LoVo (cell line): Measurements from ENCODE around the gene GRIN2D.
A peak's percentile ranks its signal among the peaks of the same experiment; 100 is the strongest.
"Not testable (repeated sequence)": the region's sequence is repeated elsewhere in the genome, so short reads cannot be mapped to it uniquely, and the experiment has no call there.

Experiments used
- DNase-seq: peaks from one replicate; pipeline ENCODE4 v3.0.0-alpha.2; 2016; ENCODE audit warnings: low spot score

Gene GRIN2D

DNA sequence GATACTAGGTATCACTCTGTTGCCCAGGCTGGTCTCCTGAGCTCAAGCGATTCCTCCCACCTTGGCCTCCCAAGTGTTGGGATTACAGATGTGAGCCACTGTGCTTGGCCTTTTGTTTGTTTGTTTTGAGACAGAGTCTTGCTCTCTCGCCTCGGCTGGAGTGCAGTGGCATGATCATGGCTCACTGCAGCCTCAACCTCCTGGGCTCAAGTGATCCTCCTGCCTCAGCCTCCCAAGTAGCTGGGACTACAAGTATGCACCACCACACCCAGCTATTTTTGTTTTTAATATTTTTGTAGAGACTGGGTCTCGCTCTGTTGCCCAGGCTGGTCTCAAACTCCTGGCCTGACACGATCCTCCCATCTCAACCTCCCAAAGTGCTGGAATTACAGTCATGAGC is 21.7 kb upstream of the GRIN2D start:
- DNase-seq = not testable (repeated sequence)

DNA sequence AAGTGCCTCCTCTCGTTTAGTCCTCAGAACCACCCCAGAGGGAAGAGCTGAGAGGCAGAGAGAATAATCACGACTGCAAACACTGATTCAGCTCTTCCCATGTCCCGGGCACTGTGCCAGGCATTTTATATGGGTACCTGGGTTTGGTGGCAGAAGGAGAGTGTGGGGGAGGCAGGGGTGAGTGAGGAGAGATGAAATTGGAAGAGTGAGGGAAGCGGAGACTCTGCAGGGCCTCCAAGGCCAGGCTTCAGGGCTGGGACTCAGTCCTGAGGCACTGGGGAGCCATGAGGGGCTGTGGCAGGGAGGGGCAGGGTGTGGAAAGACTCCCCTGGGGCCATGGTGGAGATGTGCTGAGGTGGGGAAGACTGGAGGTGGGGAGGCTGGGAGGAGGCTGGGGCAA is 20.6 kb upstream of the GRIN2D start:
- DNase-seq = no peak

DNA sequence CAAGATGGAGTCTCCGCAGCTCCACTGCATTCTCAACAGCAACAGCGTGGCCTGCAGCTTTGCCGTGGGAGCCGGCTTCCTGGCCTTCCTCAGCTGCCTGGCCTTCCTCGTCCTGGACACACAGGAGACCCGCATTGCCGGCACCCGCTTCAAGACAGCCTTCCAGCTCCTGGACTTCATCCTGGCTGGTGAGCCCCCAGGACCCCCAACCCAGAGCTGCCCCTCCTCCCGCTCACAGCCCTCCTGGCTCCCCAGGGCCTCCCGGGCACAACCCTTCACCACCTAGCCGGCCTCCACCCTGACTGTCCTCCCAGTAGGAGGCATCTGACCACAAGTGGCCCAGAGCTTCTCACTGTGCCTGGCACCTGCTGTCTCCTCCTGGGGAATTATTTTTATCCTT is 19.9 kb upstream of the GRIN2D start:
- no peak for DNase-seq

DNA sequence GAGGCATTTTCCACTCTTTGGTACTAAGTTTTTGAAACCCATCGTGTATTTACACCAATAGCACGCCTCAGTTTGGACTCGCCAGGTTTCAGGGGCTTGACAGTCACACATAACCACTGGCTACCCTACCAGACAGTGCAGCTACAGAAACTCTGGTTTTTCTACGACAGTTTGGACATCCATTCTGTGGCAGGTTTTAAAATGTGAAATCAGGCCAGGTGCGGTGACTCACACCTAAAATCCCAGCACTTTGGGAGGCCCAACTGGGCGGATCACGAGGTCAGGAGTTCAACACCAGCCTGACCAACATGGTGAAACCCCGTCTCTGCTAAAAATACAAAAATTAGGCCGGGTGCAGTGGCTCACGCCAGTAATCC is 15.3 kb upstream of the GRIN2D start:
- DNase-seq = no peak

DNA sequence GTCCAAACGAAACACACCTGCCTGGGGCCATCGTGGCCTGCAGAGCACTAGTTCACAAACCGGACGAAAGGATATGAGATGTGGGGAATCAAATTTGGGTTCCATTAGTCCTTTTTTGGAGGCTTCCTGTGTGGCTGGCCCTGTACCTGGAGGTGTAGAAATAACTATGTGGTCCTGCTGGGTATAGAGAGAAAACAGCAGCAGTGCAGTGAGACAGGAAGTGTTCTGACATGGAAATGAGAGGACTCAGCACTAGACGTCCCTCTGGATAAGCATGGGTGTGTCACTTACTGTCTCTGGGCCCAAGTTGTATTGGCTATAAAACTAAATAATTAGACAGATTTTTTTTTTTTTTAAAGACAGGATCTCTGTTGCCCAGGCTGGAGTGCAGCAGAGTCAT is 14.4 kb upstream of the GRIN2D start:
- DNase-seq = no peak

DNA sequence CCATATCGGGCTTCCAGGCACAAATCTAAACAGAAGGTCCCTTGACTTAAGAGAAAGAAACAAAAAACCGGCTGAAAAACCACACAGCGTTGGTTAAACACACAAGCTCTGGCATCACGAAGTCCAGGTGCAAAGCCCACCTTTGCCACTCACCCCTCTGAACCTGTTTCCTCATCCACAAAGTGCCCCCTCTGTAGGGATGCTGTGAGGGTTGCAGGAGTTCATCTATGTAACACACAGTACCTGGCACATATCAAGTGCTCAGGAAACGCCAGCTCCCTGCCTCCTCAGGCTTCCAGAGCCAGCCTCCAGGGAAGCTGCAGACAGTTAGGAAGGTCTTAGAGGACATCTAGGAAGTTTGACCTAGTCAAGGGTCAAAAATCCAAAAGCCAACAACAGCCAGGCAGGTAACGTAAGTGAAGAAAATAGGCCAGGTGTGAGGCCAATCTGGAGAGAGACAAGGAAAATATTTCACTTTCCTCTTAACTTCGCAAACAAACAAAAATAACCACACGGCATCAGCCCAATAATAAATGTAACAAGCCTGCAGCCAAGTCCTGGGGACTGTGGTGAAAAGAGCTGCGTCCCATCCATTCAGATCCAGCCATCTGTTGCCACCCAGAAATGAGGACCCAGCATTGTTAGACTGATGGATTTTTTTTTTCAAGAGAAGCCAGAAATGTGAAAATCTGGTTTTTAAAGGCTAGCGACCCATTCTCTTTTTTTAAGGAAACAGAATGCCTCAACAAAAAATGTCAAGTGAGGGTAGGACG is 12.1 kb upstream of the GRIN2D start:
- no peak for DNase-seq

DNA sequence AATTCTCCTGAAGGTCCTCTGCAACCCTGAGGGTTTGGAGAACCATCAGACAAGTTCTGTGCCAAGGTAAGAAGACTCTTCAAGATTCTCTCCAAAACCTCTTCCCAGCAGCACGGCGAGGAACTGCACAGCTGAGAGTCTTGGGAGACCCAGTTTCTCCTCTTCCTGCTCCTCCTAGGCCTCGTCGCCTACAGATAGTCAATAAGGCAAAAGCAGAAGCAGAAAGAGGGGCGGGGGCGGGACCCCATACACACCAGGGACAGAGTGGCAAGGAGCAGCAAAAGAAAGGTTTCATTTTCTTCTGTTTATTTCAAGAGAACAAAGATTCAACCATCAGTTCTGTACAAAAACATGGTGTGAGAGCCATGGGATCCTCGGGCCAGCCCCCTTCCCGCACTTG is 11.2 kb upstream of the GRIN2D start:
- DNase-seq = no peak

DNA sequence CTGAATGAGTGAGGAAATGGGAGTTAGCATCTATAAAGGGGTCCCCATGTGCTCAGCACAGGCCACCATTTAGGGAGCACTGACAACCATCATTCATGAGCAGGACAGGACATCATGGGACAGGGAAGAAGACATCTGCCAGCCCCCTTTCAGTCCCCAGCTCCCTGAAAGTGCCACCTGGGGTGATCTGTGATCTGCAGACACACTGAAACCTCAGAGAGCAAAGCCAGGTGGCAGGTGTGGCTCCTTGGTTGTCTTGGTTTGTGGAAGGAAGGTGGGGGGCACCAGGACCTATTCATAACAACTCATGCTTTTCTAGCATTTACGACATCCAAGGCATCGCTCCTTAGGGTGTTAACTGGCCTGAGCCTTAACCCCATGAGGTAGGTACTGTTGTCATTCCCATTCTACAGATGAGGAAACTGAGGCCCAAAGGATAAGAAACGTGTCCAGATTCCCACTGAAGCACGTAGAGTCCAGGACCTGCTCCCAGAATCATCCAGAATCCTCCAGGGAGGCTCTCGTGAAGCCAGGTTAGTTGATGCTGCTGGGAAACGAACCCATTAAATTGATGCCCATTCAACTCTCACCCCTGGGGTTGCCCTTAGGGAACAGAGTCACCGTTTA is 7.9 kb upstream of the GRIN2D start:
- DNase-seq = no peak

DNA sequence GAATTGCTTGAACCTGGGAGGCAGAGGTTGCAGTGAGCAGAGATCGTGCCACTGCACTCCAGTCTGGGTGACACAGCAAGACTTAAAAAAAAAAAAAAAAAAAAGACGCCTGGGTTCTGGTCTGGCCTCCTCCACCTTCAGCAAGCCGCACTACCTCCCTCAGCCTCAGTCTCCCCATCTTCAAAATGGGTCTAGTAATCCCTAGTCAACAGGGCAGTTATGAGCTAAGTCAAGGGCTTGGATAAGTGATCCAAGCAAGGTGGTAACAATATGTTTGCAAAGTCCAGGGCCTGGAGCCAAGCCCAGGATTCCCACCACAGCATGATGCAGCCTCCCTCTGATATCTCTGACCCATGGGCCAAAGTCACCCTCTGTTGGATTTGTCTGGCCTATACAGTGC is 6.5 kb upstream of the GRIN2D start:
- no peak for DNase-seq

DNA sequence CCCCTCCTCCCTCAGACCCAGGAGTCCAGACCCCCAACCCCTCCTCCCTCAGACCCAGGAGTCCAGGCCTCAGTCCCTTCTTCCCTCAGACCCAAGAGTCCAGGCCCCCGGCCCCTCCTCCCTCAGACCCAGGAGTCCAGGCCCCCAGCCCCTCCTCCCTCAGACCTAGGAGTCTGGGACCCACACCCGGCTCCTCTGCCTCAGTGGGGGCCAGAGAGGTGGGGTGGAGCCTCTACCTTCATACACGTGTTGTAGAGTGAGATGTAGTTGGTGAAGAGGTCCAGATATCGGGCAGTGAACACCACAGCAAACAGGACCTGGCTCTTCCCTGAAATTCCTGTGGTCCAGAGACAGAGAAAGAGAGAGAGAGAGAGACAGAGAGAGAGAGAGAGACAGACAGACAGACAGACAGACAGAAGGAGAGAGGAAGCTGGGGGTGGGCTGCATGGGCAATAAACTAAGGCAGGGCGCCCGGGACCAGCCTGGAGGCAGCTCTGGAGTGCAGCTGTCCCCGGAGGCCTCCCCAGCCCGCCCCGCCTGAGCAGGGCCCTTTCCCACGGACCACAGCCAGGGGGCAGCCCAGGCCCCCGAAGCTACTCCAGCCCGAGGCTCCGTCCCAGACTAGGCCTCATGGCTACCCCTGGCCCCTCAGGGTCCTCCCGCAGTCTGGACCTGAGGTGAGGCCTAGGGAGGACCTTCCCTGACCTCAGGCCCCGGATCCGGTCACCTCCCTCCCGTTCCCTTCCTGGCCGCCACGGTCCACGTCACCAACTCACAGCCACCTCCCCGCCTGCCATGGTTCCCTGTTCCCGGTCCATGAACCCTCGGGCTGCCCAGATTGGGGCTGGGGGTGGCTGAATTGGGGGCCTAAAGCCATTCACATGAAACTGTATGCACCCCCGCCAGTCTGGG is 3.0 kb upstream of the GRIN2D start:
- peak; percentile 44 for DNase-seq

DNA sequence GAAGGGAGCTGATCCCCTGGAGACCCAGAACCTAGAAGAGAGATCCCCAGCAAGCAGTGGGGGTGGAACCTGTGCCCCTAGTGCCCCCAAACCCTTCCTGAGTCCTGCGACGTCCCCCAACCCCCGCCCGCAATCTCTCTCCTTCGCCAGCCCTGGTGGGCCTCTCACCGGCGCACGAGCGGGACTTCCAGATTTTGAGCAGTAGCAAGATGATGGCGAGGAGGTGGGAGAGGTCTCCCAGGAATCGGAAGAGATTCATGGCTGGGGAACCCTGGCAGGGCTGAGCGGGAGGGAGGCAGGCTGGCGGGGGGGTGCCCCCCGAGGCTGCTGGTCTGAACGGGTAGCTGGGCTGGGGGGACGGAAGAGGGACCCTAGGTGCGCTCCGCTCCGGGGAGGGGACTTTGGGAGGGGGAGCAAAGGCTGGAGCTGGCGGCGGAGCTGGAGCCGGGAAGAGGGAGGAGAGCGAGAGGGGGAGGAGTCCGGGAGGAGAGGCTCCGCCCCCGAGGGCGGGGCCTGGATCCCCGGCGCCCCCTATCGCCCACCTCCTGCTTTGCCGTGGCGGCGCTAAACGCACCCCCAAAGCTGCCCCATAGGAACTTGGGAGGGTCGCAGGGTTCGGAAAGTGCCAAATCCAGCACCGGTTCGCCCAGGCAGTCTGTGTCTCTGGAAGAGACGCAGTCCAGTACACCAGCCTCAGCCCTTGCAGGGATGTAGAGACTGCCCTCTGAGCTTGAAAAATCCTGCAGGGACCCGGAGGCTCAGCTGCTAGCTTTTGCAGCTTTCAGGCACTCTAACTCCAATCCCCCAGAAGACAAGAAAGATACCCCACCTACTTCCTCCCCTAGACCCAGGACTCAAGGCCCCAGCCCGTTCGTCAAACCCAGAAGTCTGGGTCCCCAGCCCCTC is 2.1 kb upstream of the GRIN2D start, which contains the start of gene KDELR1:
KDELR1 (minus strand) TSS at position 452 of the 906 bp plus-strand sequence; CDS start at position 259, 193 bp downstream.
- peak; percentile 83 for DNase-seq

DNA sequence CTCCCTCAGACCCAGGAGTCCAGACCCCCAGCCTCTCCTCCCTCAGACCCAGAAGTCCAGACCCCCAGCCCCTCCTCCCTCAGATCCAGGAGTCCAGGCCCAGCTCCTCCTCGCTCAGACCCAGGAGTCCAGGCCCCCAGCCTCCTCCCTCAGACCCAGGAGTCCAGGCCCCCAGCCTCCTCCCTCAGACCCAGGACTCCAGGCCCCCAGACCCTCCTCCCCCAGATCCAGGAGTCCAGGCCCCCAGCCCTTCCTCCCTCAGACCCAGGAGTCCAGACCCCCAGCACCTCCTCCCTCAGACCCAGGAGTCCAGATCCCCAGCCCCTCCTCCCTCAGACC is 1.5 kb upstream of the GRIN2D start:
- not testable (repeated sequence) for DNase-seq

DNA sequence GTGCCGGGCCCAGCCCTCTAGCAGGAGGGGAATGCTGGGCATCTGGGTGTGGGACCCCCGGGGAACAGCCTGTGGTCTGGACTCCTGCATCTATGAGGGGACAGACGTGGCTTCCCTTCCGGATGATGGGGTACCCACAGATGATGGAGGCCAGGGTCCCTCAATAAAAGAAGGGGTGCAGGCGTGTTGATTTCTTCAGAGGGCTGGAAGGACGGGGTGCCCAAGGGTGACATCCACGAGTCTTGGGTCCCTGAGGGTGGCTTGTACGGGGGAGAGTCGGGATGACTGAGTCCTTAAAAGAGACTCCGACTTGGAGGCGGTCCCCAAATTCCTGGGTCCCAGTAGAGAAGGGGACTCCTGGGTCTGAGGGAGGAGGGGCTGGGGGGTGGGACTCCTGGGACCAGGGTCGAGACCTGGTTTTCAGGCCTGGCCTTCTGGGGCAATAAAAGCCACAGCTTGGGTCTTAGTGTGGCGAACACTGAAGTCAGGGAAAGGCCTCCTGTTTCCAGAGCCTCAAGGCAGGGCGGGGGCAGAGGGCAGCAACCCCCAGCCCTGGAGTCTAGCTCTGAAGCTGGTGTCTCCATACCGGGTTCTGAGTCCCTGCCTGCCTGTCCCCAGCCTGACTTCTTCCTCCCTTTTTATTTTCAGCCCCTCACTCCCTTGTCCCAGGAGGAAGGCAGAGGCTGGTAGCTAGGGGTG is 459 bp upstream of the GRIN2D start:
- DNase-seq = no peak

DNA sequence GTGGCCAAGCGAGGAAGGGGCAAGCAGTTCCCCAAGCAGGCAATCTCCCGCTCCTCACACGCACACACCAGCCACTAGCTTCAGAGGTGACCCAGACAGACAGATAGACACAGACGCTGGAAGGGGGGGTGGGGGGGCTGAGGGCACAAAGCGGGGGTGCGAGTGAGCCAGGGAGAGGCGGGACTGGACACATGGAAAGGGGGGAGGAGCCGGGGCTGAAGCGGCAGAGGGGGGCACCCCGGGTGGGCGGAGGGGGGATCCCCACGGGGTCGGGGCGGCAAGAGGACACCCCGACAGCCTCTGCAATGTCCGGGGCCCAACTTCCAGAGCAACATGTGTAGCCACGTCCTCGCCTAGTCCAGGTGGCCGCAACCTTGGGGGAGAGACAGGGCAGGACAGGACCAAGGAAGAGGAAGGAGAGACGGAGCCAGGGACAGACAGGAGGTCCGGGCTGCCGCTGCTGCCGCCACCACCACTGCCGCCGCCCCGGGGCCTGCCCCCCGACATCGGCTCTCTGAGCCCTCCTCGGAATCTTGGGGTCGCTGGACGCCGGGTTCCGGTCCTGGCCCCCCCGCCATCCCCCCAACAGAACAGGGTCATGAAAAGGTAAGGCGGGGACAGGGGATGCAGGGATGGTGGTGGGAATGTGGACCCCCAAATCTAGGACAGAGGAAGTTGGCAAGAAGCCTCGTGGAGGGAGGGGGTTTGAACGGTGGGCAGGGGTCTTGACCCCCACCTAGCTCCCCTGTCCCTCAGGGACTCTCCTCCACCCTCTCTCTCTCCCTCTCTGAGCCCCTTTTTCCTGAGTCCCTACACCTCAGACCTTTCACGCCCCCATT is 1.1 kb downstream of the GRIN2D start:
- no peak for DNase-seq

DNA sequence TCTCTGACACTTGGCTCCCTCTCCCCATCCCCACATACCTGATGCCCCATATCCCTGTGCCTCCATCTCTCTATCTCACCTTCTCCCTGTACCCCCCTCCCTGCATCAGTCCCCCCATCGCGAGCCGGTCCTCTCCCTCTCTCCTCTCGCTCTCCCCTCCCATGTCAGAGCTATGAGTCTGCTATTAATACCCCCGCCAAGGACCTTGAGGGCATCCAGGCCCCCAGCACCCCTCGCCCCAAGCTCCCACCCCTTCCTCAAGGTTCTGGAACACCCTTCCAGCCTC is 1.6 kb downstream of the GRIN2D start:
- no peak for DNase-seq

DNA sequence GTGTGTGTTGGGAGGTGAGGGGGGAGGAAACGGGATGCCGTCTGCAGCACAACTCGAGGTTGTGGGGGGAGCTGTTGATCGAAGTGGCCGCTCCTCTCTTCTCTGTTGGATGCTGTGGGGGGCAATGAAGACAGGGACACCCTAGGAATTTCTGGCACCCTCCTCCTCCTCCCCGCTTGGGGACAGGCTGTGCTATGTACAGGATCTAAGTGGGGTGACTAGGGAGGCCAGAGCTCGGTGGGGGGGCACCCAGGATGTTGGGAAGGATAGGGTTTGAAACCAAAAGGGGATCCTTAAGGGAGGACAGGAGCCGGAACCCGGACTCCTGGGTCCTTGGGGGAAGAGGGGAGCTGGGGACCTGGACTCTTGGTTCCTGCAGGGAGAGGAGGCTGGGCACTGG is 2.0 kb downstream of the GRIN2D start:
- no peak for DNase-seq

DNA sequence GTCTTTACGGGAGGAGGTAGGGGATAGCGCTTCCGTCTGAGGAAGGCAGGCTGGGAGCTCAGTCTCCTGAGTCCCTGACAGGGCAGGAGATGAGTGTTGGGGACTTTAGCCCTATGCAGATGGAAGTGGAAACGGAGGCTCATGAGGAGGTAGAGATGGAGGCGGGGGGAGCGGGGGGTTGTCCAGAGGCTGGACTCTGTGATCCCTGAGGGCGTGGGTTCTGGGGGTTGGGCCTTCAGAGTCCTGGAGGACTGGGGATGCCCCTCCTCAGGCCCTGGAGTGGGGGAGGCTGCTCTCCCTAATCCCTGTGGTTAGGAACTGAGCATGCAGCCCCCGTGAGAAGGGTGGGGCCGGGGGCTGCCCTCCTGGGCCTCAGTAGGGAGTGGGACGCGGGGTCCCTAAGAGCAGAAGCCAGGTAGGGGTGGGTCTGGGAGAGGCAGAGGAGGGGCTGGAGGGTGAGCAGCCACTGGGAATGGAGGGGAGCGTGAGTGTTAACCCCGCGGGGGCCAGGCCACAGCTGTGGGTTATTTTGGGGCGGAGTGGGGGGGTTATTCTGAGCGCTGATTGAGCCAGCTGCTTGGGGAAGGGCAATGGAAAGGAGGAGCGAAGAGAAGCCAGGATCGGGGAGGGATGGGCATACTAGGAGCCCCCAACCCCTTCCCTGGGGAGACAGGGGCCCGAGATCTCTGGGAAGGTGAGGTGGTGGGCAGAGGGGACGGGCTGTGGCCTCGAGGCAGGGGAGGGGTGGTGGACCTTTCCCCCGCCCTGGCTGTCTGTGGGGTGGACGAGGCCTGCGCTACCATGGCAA is 2.8 kb downstream of the GRIN2D start:
- DNase-seq = no peak

DNA sequence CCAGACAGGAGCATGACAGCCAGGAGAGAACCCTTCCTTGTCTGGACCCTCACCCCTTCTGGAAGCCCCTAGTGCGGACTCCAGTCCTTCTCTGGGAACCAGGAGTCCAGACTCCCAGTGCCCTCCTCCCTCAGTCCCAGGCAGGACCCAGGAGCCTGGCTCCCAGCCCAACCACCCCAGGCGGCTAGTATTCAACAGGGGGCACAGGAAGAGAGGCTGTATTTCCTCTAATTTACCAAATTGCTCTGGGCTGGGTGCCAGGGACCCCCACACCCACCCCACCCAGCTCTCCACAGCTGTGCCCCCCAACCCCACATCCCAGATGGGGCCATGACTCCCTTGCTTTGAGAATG is 3.3 kb downstream of the GRIN2D start:
- DNase-seq = no peak

DNA sequence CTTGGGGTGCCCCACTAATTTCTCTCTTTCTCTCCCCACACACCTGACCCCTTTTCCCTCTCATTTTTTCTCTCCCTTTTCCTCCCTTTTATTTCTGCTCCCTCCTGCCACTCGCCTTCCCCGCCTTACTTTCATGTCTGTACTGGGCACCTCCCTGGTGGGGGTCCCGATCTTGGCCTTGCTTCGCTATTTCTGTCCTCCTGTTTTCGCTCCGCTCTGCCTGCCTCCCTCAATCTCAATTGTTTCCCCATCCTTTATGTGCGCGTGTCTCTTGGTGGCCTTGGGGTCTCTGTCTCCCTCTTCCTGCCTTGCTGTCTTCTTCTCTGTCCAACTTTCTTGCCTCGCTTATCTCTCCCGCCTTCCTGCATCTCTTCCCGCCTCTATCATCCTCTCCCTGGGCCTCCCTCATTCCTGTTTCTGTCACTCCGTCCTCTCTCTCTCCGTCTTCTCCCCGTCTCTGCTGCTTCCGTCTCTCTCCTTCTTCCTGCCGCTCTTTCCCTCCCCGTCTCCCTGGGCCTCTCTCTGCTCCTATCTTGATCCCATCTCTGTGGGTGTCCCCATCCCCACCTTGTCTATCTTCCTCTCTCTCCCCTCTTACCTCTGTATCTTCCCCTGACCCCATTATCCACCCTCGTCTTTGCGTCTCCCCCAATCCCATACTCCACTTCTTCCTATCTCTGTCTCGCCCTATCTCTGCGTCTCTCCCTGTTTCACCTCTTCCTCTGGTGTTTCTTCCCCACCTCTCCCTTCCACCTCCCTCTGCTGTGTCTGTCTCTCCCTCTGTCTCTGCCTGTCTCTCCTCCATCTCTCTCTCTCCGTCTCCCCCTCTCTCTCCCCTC is 4.0 kb downstream of the GRIN2D start:
- DNase-seq = no peak
